G401.6 (cell line): Measurements from ENCODE around the gene TNPO2.
"Not testable (repeated sequence)": the region's sequence is repeated elsewhere in the genome, so short reads cannot be mapped to it uniquely, and the experiment has no call there.

Experiments
- FAIRE-seq: peaks from 2 replicates; lab custom pipeline; 2012; peaks lifted over from hg19 to GRCh38; lab: Jason Lieb, UNC

The TNPO2 gene

DNA sequence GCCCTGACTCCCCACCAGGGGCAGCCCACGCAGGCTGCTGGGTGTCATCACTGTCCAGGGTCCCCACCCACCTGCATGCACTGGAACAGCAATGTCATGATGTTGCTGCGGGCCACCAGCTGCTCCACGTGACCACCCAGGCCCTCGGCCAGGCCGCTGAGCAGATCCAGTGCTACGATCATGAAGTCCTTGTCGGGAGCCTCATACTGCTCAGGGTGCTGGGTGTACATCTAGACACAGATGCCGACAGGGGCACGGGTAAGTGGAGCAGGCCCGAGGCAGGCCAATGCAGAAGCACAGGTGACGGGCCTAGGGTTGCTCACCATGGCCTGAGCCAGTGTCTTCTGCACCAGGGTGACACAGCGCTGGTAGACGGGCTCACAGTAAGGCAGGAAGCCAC, 18.6 kb downstream of the TNPO2 start:
- FAIRE-seq: no peak

- peak; percentile 97 for FAIRE-seq
Measured at GRCh38 chr19:12703046-12703445, 20.7 kb downstream of the TNPO2 start.

DNA sequence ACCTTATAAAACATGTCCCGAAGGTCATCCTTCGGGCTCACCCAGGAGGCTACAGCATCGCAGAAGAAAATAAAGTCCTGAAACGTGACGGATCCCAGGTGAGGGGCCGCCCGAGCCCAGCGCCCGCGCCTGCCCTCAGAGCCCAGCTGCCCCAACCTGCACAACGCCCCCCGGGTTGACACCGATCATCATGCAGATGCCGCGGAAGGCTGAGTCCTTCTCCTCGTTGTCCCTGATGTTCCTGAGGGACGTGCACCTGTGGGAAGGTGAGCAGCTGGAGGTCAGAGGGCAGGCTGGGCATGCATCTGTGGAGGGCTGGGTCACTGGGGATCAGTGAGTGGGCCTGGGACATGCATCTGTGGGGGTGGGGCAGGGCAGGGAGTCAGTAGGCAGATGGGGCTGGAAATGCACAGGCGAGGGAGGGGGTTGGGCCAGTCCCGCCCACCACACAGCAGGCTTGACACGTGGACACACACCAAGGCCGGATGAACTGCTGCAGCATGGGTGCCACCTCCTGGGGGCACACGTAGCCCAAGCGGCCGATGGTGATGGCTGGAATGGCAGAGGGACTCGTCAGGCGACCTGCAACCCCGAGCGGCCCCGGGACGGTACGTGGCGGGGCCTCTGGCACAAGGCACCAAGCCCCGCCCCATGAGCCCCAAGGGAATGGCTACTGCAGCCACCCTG, 22.0 kb downstream of the TNPO2 start:
- FAIRE-seq: no peak

DNA sequence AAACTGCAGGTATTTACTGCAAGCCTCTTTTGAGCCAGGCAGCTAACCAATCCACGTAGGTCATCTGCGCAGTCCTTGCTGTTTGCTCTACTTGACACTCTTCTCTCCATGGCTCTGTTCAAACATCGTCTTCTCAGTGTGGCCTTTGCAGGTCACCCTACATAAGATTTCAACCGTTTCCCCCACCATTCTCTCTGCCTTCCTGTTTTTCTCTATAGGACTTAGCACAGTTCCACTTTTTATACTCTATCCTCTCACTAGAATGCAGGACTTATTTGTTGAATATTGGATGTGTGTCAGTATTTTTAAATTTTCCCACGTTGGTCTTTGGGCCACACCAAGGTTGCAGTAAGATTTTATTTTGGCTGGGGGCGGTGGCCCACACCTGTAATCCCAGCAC, 25.6 kb downstream of the TNPO2 start:
- FAIRE-seq: no peak

DNA sequence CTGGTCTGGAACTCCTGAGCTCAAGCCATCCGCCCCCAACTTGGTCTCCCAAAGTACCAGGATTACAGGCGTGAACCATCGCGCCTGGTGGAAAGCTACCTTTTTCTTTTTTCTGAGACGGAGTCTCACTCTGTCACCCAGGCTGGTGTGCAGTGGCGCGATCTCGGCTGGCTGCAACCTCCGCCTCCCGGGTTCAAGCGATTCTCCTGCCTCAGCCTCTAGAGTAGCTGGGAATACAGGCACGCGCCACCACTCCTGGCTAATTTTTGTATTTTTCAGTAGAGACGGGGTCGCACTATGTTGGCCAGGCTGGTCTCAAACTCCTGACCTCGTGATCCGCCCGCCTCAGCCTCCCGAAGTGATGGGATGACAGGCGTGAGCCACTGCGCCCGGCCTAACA, 26.3 kb downstream of the TNPO2 start:
- not testable (repeated sequence) for FAIRE-seq

- peak; percentile 86 for FAIRE-seq
Measured at GRCh38 chr19:12696366-12697335, 27.1 kb downstream of the TNPO2 start, which contains the start of gene FBXW9. TSS of gene FBXW9 (minus strand) at chr19:12696631. CDS start at chr19:12696581, 50 bp downstream.

DNA sequence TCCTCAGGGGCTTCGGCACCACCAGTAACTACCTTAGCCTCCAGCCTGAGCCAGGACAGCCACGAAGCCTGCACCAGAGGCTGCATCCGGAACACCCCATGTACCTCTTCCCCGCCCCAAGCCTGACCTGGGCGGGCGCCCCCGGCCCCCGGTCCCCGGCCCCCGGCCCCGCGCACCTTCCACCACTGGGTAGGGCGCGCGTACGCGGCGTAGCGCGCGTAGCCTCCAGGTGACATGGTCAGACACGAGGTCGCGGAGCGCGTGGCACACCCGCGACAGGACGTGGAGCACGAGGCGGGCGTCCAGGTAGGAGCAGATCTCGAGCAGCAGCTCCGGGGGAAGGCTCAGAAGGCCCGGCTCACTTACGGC, 27.8 kb downstream of the TNPO2 start:
- FAIRE-seq: no peak

- FAIRE-seq: no peak
Measured at GRCh38 chr19:12695514-12695913, 28.2 kb downstream of the TNPO2 start.

GRCh38 chr19:12695096-12695495, 28.6 kb downstream of the TNPO2 start:
- FAIRE-seq: no peak

DNA sequence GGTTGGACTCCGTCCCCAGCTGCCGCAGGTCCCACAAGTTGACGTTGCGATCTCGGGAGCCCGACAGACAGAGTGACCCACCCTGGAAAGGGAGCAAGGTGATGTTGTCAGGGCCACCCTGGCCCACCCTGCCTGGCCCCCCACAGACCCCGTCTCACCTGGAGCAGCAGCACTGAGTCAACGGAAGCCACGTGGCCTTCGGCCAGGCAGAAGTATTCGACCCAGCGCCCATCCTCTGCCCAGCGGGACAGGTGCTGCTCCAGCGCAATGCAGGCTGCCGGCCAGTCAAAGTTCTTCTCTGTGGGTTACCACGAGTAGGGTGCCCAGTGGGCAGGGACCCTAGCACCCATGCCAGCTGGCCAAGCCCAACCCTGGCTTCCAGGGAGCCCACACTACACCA, 29.1 kb downstream of the TNPO2 start:
- FAIRE-seq: no peak

GRCh38 chr19:12692960-12693359, 30.8 kb downstream of the TNPO2 start:
- FAIRE-seq: no peak

DNA sequence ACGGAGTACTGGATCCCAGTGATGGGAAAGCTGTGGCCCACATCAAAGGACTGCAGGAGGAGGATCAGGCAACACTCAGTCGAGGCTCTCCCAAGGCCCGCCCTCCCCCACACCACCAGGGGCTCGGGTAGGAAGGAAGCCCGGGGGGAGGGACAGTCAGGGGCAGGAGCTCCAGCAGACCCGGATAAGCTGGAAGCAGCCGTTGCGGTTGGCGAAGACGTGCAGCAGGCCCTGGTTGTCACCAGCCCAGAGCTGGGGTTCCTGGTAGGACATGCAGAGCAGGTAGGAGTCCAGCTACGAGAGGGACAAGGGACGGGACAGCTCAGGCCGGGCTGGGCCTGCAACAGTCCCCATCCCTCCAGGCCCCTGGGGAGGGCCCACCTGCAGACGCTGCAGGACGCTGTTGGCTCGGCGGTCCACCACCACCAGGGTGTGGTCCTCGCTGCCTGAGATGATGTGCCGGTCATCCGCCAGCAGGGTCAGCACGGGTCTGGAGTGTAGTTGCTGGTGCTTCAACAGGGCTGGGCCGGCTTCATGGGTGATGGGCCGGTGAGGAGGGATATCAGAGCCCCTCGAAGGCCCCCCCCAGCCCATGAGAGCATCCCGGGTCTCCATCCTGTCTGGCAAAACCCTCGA, 34.0 kb downstream of the TNPO2 start:
- FAIRE-seq: no peak

- FAIRE-seq: no peak
Measured at GRCh38 chr19:12689012-12689411, 34.7 kb downstream of the TNPO2 start.

DNA sequence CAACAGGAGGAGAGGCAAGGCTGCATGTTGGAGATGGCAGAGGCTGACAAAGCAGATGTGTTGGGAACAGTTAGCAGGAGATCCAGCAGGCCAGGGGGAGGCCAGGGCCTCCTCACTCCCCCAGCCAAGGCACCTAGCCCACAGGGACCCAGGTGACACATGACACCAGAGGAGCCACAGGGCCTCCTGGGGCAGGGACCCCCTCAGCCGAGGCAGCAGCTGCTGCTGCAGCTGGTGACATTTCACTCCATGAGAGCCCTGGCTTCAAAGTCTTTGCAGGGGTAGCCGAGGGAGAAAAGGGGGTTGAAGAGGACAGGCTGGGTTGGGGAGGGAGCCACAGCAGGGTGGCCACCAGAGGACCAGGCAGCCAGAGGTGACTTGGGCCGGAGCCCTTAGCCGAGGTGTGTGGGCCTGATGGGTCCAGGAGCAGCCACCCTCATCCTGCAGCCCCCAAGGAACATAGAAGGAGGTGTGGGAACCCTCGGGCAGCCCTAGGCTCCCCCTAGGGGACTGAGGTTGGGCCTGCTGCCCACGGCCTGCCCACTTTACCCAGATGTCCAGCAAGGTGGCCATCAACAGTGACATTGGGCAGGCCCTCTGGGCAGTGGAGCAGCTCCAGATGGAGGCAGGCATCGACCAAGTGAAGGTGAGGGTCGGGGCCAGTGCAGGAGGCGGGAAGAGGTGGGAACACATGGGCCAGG, 36.1 kb downstream of the TNPO2 start, which contains the start of gene GNG14:
TSS of gene GNG14 (plus strand) at position 503 of the 701 bp plus-strand sequence. CDS start at position 554, 51 bp downstream.
- no peak for FAIRE-seq

DNA sequence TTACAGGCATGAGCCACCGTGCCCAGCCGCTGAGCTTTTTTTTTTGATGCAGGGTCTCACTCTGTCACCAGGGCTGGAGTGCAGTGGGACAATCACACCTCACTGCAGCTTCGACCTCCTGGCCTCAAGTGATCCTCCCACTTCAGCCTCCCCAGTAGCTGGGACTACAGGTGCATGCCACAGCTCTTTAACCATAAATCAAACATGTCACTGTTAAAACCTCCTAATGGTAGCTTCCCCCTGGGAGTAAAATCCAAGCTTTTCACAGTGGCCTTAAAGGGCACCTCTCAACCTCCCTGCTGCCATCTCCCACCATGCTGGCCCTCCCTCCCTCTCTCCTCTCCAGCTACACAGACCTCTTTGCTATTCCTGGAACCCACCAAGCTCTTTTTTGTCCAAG, 37.9 kb downstream of the TNPO2 start:
- FAIRE-seq: no peak

DNA sequence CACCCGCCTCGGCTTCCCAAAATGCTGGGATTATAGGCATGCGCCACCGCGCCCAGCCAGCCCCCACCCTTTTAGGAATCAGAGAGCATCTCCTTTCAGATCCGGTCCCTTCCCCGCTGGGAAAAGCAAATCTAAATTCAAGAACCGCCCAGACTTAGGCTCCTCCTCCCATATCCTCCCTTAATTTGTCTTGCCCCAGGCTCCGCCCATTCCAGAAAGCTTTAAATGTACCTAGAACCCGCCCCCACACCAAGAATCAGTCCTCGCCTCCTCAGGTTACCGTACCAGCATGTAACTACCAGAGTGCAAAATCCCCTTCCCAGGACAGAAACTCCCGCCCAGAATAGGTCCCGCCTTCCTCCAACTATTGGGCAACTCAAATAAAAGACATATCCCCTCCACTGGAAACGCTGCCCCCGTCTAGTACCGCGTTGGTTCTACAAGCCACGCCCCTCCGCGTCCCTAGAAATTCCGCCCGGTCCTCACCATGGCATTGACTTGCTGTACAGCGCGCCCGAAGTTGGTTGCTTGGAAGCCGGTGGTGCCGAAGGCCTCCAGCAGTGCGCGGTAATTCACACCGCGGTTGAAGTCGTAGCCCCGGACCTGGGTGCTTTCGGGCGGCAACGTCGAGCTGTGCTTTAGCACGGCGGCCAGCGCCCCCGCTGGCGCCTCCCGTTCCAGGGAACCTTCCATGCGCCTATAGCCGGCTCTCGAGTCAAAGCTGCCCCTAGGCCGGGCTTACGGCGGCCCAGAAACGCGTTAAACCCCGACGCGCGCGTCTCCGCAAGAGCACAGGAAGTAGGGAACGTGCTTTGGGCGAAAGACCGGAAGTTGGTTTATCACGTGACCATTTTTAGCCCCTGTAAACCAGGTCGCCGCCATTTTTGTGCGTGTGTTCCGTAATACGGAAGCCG, 42.4 kb downstream of the TNPO2 start, which contains the start of gene DHPS:
TSS of gene DHPS (minus strand) at position 807 of the 914 bp plus-strand sequence. CDS start at position 693, 114 bp downstream.
- peak; percentile 99 for FAIRE-seq

DNA sequence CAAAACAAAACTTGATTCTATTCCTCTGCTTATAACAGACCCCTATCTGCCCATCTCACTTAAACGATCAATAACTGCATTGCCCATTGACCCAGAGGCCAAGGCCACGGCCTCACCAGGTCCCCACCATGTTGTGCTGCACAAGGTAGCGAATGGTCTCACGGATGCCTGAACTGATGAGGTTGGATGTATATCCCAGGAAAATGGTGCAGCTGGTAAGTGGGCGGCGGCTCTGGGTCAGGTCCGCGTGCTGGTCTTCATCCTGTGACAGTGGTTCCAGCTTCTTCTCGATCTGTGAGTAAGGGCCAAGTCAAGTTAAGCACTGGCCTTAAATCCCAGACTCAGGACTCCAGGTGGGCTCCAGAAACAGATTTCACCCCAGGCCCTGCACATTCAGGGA, 43.7 kb downstream of the TNPO2 start:
- no peak for FAIRE-seq

GRCh38 chr19:12678039-12678438, 45.7 kb downstream of the TNPO2 start:
- not testable (repeated sequence) for FAIRE-seq

DNA sequence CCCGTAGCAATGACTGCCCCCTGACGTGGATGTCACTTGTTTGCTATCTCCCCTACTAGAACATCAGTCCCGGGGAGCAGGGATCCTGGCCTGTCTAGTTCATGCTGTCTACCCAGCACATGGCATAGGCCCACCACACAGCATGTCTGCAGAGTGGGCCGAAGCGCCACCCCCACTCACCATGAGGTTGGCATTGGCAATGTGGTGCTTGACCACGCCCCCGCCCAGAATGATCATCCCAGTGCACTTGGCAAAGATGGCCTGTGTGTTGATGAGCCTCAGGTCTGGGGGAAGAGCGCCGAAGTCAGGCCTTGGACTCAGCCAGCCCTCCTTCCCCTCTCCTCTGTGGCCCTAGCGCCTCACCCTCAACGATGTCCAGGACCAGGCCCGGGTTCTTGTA, 46.8 kb downstream of the TNPO2 start:
- FAIRE-seq: no peak

GRCh38 chr19:12676384-12676792, 47.3 kb downstream of the TNPO2 start:
- no peak for FAIRE-seq

DNA sequence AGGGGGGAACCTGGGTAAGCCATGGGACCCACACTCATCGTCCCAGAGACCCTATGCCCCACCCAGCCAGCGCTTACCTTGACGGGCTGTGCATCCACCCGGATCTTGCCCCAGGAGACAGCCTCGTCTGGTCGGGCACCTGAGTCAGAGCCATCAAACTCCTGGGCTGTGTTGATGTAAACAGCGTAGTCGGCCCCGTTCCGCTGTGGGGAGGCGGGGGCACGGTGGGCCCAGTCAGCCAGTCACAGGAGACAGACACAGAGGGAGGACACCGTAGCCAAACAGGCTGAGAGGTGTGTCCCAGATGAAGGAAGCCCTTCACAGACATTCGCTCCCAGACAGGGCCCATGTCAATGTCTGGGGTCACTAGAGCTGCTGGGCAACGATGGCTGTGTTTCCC, 47.8 kb downstream of the TNPO2 start:
- FAIRE-seq: no peak
